Sigmoid colon (tissue), 3 donors: ENCODE data around the gene P2RY8.

Experiments used
- CTCF ChIP-seq, 4 experiments: fragments of 450-650 bp in 3 of 4; fragments of 200-600 bp in 1 of 4; IDR thresholded peaks; one replicate each; pipeline ENCODE4 v1.5.1; 2016 to 2019; ENCODE audit warnings: antibody characterized with exemption in 4 of 4, mild to moderate bottlenecking in 3 of 4, moderate library complexity in 2 of 4
- POLR2A ChIP-seq, 2 donors: fragments of 450-650 bp; IDR thresholded peaks; one replicate each; pipeline ENCODE4 v1.6.1; 2016; ENCODE audit warnings: antibody characterized with exemption in 2 of 2, mild to moderate bottlenecking in 2 of 2, moderate library complexity in 2 of 2

- TF ChIP-seq CTCF (IDR thresholded peaks at IDR 0.05) (no peak), POLR2A (IDR thresholded peaks at IDR 0.05) (no peak)
Observed at GRCh38 chrX:1545776-1546408, 8.9 kb upstream of the P2RY8 start.
